K562 (cell line): Measurements from ENCODE around the gene FOSL1. TPM values are rescaled to one million over a fixed set of nuclear protein-coding genes. Genes with fewer than 3 reads are reported as not detected.

ENCODE experiments used
- ARID2 ChIP-seq: fragments of 450-650 bp; IDR thresholded peaks from 2 replicates; pipeline ENCODE4 v1.6.1; 2017; ENCODE audit warnings: antibody characterized with exemption, mild to moderate bottlenecking
- CBX5 ChIP-seq: IDR thresholded peaks from 2 replicates; pipeline ENCODE4 v1.6.1; 2014; ENCODE audit warnings: low read depth, borderline replicate concordance
- DMBX1 ChIP-seq: fragments of 250-450 bp; sonication (Bioruptor Pico); IDR thresholded peaks from 2 replicates; pipeline ENCODE4 v1.8.0; 2022; ENCODE audit warnings: inconsistent platforms, mild to moderate bottlenecking, moderate library complexity, borderline replicate concordance
- DPF2 ChIP-seq: fragments of 450-650 bp; IDR thresholded peaks from 2 replicates; pipeline ENCODE4 v1.6.1; 2016
- E4F1 ChIP-seq: fragments of 250-450 bp; sonication (Bioruptor Pico); IDR thresholded peaks from 2 replicates; pipeline ENCODE4 v1.5.0; 2021; ENCODE audit warnings: mild to moderate bottlenecking, borderline replicate concordance
- EHMT2 ChIP-seq: fragments of 450-650 bp; IDR thresholded peaks from 2 replicates; pipeline ENCODE4 v1.6.1; 2018; ENCODE audit warnings: antibody characterized with exemption
- EP300 ChIP-seq: IDR thresholded peaks from 2 replicates; pipeline ENCODE4 v1.6.1; 2012; ENCODE audit warnings: low read length, improper control_type of control experiment
- HDAC1 ChIP-seq, 2 experiments: fragments of 450-650 bp; IDR thresholded peaks; 2 replicates each; pipeline ENCODE4 v1.6.1; 2016 to 2017; ENCODE audit warnings: inconsistent platforms in 1 of 2, mild to moderate bottlenecking in 1 of 2, moderate library complexity in 1 of 2
- HDGF ChIP-seq: fragments of 450-650 bp; IDR thresholded peaks from 2 replicates; pipeline ENCODE4 v1.6.1; 2016
- NEUROD1 ChIP-seq: fragments of 150-350 bp; IDR thresholded peaks from 2 replicates; pipeline ENCODE4 v1.6.1; 2014; ENCODE audit warnings: borderline replicate concordance, low read length, low read depth; ENCODE audit not compliant: partially characterized antibody
- NR1H2 ChIP-seq: sonication (generic); formaldehyde crosslinking; IDR thresholded peaks from 2 replicates; pipeline ENCODE4 v1.4.0; 2020; ENCODE audit warnings: mild to moderate bottlenecking, missing genetic modification reagents
- PPARD ChIP-seq: fragments of 250-450 bp; sonication (Bioruptor Pico); IDR thresholded peaks from 2 replicates; pipeline ENCODE4 v1.8.0; 2022; ENCODE audit warnings: inconsistent platforms, mild to moderate bottlenecking, moderate library complexity
- PTRF ChIP-seq: fragments of 450-650 bp; IDR thresholded peaks from 2 replicates; pipeline ENCODE4 v1.6.1; 2016; ENCODE audit warnings: mild to moderate bottlenecking, missing genetic modification characterization, missing compliant biosample characterization
- RBM34 ChIP-seq: fragments of 200-400 bp; formaldehyde crosslinking; IDR thresholded peaks from 2 replicates; pipeline ENCODE4 v1.6.1; 2018; ENCODE audit warnings: low read length, borderline replicate concordance; ENCODE audit not compliant: insufficient read depth
- TAF1 ChIP-seq: IDR thresholded peaks from 2 replicates; pipeline ENCODE4 v1.6.1; 2011; ENCODE audit warnings: mild to moderate bottlenecking, low read length, moderate library complexity; ENCODE audit not compliant: insufficient read depth, control insufficient read depth, severe bottlenecking; ENCODE audit errors: extremely low read depth
- USF1 ChIP-seq: sonication (generic); formaldehyde crosslinking; IDR thresholded peaks from 2 replicates; pipeline ENCODE4 v1.9.0; 2022; ENCODE audit warnings: mild to moderate bottlenecking, missing genetic modification reagents
- YBX1 ChIP-seq: fragments of 450-650 bp; IDR thresholded peaks from 2 replicates; pipeline ENCODE4 v1.7.1; 2016; ENCODE audit warnings: mild to moderate bottlenecking
- ZBTB1 ChIP-seq: sonication (generic); formaldehyde crosslinking; IDR thresholded peaks from 2 replicates; pipeline ENCODE4 v1.8.1; 2023; ENCODE audit warnings: missing genetic modification reagents, low read depth, mild to moderate bottlenecking, borderline replicate concordance
- ZNF133 ChIP-seq: fragments of 250-450 bp; sonication (Bioruptor Pico); IDR thresholded peaks from 2 replicates; pipeline ENCODE4 v1.4.0; 2020; ENCODE audit warnings: mild to moderate bottlenecking
- ZNF134 ChIP-seq: fragments of 250-450 bp; sonication (Bioruptor Pico); conservative IDR thresholded peaks from 2 replicates; pipeline ENCODE4 v1.4.0; 2020
- ZNF140 ChIP-seq: fragments of 250-450 bp; sonication (Bioruptor Pico); IDR thresholded peaks from 2 replicates; pipeline ENCODE4 v1.8.0; 2021; ENCODE audit warnings: moderate library complexity, mild to moderate bottlenecking, inconsistent platforms
- ZNF561 ChIP-seq: fragments of 450-650 bp; formaldehyde crosslinking; conservative IDR thresholded peaks from 2 replicates; pipeline ENCODE4 v1.4.0; 2020; ENCODE audit warnings: mild to moderate bottlenecking, moderate library complexity
- ZNF589 ChIP-seq: fragments of 200-800 bp; sonication (Bioruptor generic); IDR thresholded peaks from 2 replicates; pipeline ENCODE4 v1.6.1; 2016; ENCODE audit warnings: low read depth, missing genetic modification characterization, missing compliant biosample characterization
- polyA plus RNA-seq, 8 experiments: library from polyadenylated mRNA; depleted of rRNA in 4 of 8; stranded (reverse) in 5 of 8; unstranded in 3 of 8; fragments of >200 nt; fragmentation: Nextera tagmentation in 2 of 8; fragmentation: Illumina TruSeq in 1 of 8; extraction: Ambion mirVana in 2 of 8; extraction: Trizol in 1 of 8; gene quantifications; 2 replicates each; pipeline versions ENCODE4 v1.2.1 to v1.2.3, GENCODE V29; 2011 to 2014; ENCODE audit warnings: inconsistent platforms in 1 of 8, missing spikeins in 1 of 8
- total RNA-seq, 7 experiments: library from RNA; depleted of rRNA in 6 of 7; stranded (reverse); fragments of >200 nt in 6 of 7; fragmentation: Illumina TruSeq in 2 of 7; extraction: Trizol in 2 of 7; gene quantifications; 2 replicates each; pipeline versions ENCODE4 v1.2.1 to v1.2.3, GENCODE V29; 2011 to 2021; ENCODE audit warnings: low replicate concordance in 1 of 7

FOSL1 gene
- total and polyA plus RNA-seq, 9 of the 15 experiments (the other 6 are each of a cell fraction or from before 2014, with no cell fraction given) = 3.5 to 39.6 (median 10.0) TPM

- TF ChIP-seq TAF1 = peak; percentile 90
- 0 out of 2 replicates have a peak, but pooled peaks have one; percentile 12 for TF ChIP-seq DPF2
- no peak for TF ChIP-seq ZNF589 (CRISPR knock-in tag)
- TF ChIP-seq ARID2 = no peak
- TF ChIP-seq YBX1 = no peak
- TF ChIP-seq HDAC1 (IDR thresholded peaks at IDR 0.05) = peak in 1 of 2 experiments; percentile 38; a peak in 1 of 4 replicates
- no peak for TF ChIP-seq ZNF140 (CRISPR knock-in tag)
- TF ChIP-seq ZNF134 (CRISPR knock-in tag) = no peak
- no peak for TF ChIP-seq ZNF561
- peak; percentile 63; the same call in 1 of the 2 replicates for TF ChIP-seq DMBX1
- no peak for TF ChIP-seq CBX5
- TF ChIP-seq EP300 = no peak
- no peak for TF ChIP-seq EHMT2
- TF ChIP-seq USF1 = no peak; the same call in 1 of the 2 replicates
- no peak for TF ChIP-seq HDGF
- TF ChIP-seq ZBTB1 (CRISPR knock-in tag) = no peak
- no peak for TF ChIP-seq PTRF (tag)
- no peak for TF ChIP-seq ZNF133 (CRISPR knock-in tag)
- TF ChIP-seq NR1H2 = peak; percentile 78; the same call in 1 of the 2 replicates
- TF ChIP-seq PPARD (CRISPR knock-in tag) = no peak
- no peak for TF ChIP-seq RBM34
- peak; percentile 34 for TF ChIP-seq NEUROD1
- TF ChIP-seq E4F1 (CRISPR knock-in tag) = no peak
These were observed 9.6 kb downstream of the FOSL1 start, which contains the start of gene CCDC85B (continued) for GRCh38 chr11:65890324-65891218.
